MCF 10A (cell line): ENCODE measurements around the gene GP1BB. TPM values are rescaled to one million over a fixed set of nuclear protein-coding genes. Genes with fewer than 3 reads are reported as not detected.

Source experiments
- BruUV-seq: library from RNA; stranded (reverse); fragments of 400-500 nt; replicated peaks from 2 replicates; lab custom pipeline; 2021; lab: Mats Ljungman, UMichigan
- CTCF ChIA-PET: fragments of 300-600 bp; sonication (Branson Sonifier 250); formaldehyde crosslinking; extraction: SDS; loops from one replicate; lab custom pipeline; 2021; ENCODE audit warnings: antibody characterized with exemption, inconsistent platforms; lab: Yijun Ruan, JAX
- POLR2A ChIA-PET: fragments of 300-600, 350-650 bp; sonication (Branson Sonifier 250); formaldehyde crosslinking; extraction: SDS; loops from one replicate; lab custom pipeline; 2020; ENCODE audit warnings: antibody characterized with exemption, inconsistent platforms; lab: Yijun Ruan, JAX
- DNase-seq: peaks from one replicate; pipeline ENCODE4 v3.0.0-alpha.2; 2018; ENCODE audit not compliant: unreplicated experiment
- H3K27ac Mint-ChIP-seq: one replicate; pipeline ENCODE4 v1.8.0; 2022; ENCODE audit warnings: mild to moderate bottlenecking, low read depth, mixed read lengths; ENCODE audit not compliant: unreplicated experiment
- H3K27me3 Mint-ChIP-seq: one replicate; pipeline ENCODE4 v1.8.0; 2022; ENCODE audit warnings: mixed read lengths; ENCODE audit not compliant: insufficient read depth, unreplicated experiment
- H3K36me3 Mint-ChIP-seq: one replicate; pipeline ENCODE4 v1.8.0; 2022; ENCODE audit warnings: mild to moderate bottlenecking, moderate library complexity, mixed read lengths; ENCODE audit not compliant: insufficient read depth, unreplicated experiment
- H3K4me1 Mint-ChIP-seq: one replicate; pipeline ENCODE4 v1.8.0; 2022; ENCODE audit warnings: mixed read lengths; ENCODE audit not compliant: insufficient read depth, unreplicated experiment
- H3K4me3 Mint-ChIP-seq: one replicate; pipeline ENCODE4 v1.8.0; 2022; ENCODE audit warnings: mild to moderate bottlenecking, moderate library complexity, mixed read lengths; ENCODE audit not compliant: unreplicated experiment
- H3K9me3 Mint-ChIP-seq: one replicate; pipeline ENCODE4 v1.8.0; 2022; ENCODE audit warnings: mixed read lengths; ENCODE audit not compliant: unreplicated experiment
- CTCF ChIP-seq: fragments of 200-600 bp; IDR thresholded peaks from one replicate; pipeline ENCODE4 v1.8.0; 2022; ENCODE audit warnings: antibody characterized with exemption, mild to moderate bottlenecking; ENCODE audit not compliant: unreplicated experiment
- intact Hi-C: fragments of 100-400 bp; cut with micrococcal nuclease; formaldehyde crosslinking; loops from 2 replicates; pipeline ENCODE4 v1.14.1; 2022
- total RNA-seq: library from RNA; stranded (reverse); gene quantifications from 2 replicates; pipeline ENCODE4 v1.2.3, GENCODE V29; 2022

Gene GP1BB
- total RNA-seq, 1 experiment from 2014 or later: 0.37 TPM

- no peaks in the 10 kb centered on the region for H3K9me3 Mint-ChIP-seq
Measured at GRCh38 chr22:19766511-19767426, 43.4 kb downstream of the GP1BB start.

GRCh38 chr22:19767427-19768341, 44.3 kb downstream of the GP1BB start:
- CTCF ChIA-PET: no interaction called here
- POLR2A ChIA-PET: no interaction called here
- no peaks in the 10 kb centered on the region for H3K4me1 Mint-ChIP-seq
- no TSS peak for BruUV-seq
- no peak for TF ChIP-seq CTCF
- H3K27me3 Mint-ChIP-seq: peaks cover 6% of the 10 kb centered on the region
- no peaks in the 10 kb centered on the region for H3K9me3 Mint-ChIP-seq
- no peaks in the 10 kb centered on the region for H3K36me3 Mint-ChIP-seq
- intact Hi-C loops: no loop called here
- H3K4me3 Mint-ChIP-seq: no peak overlapping the region
- H3K27ac Mint-ChIP-seq: no peak overlapping the region
- no peak for DNase-seq

More at GRCh38 chr22:19766511-19767426, 43.4 kb downstream of the GP1BB start:
- no peak for DNase-seq
- H3K4me1 Mint-ChIP-seq: no peaks in the 10 kb centered on the region
- intact Hi-C loops: no loop called here
- BruUV-seq: no TSS peak
- ChIA-PET CTCF (no interaction called here), POLR2A (no interaction called here)
- TF ChIP-seq CTCF: no peak
- no peaks in the 10 kb centered on the region for H3K27me3 Mint-ChIP-seq
- H3K27ac Mint-ChIP-seq: no peak overlapping the region
- no peak overlapping the region for H3K4me3 Mint-ChIP-seq
- H3K36me3 Mint-ChIP-seq: no peaks in the 10 kb centered on the region

- no peaks in the 10 kb centered on the region for H3K36me3 Mint-ChIP-seq
- no peak overlapping the region for H3K27ac Mint-ChIP-seq
- H3K4me3 Mint-ChIP-seq: no peak overlapping the region
- intact Hi-C loops: no loop called here
- ChIA-PET CTCF (no interaction called here), POLR2A (no interaction called here)
- H3K27me3 Mint-ChIP-seq: peaks cover 17% of the 10 kb centered on the region
- TF ChIP-seq CTCF: no peak
- no peaks in the 10 kb centered on the region for H3K9me3 Mint-ChIP-seq
- no peak for DNase-seq
- no TSS peak for BruUV-seq
- H3K4me1 Mint-ChIP-seq: no peaks in the 10 kb centered on the region
Measured at GRCh38 chr22:19769393-19769715, 46.0 kb downstream of the GP1BB start.
